GM21381 (cell line): ENCODE measurements around the gene ZFR2.
"Not testable (repeated sequence)": the region's sequence is repeated elsewhere in the genome, so short reads cannot be mapped to it uniquely, and the experiment has no call there.

Source experiments
- ATAC-seq: cut with Tn5 transposase; IDR thresholded peaks from one replicate; pipeline ENCODE4 v1.9.1; 2021; ENCODE audit warnings: mild to moderate bottlenecking, moderate library complexity; ENCODE audit not compliant: unreplicated experiment

The ZFR2 gene

GRCh38 chr19:3816566-3817218 is 52.1 kb downstream of the ZFR2 start:
- ATAC-seq, result no peak

GRCh38 chr19:3816148-3816547 is 52.7 kb downstream of the ZFR2 start:
- ATAC-seq, result not testable (repeated sequence)

GRCh38 chr19:3814648-3815047 is 54.2 kb downstream of the ZFR2 start:
- no peak for ATAC-seq

- ATAC-seq, result no peak
Observed at GRCh38 chr19:3813473-3814392, 55.1 kb downstream of the ZFR2 start.

GRCh38 chr19:3810708-3811355 is 58.0 kb downstream of the ZFR2 start:
- no peak for ATAC-seq

- ATAC-seq, result no peak
Observed at GRCh38 chr19:3809881-3810707, 58.7 kb downstream of the ZFR2 start.

GRCh38 chr19:3808420-3809143 is 60.3 kb downstream of the ZFR2 start:
- no peak for ATAC-seq

- ATAC-seq, result no peak
Observed at GRCh38 chr19:3807574-3808354, 61.1 kb downstream of the ZFR2 start.

GRCh38 chr19:3807131-3807480 is 61.7 kb downstream of the ZFR2 start:
- no peak for ATAC-seq

- no peak for ATAC-seq
Observed at GRCh38 chr19:3805859-3806258, 63.0 kb downstream of the ZFR2 start.

GRCh38 chr19:3804429-3804828 is 64.4 kb downstream of the ZFR2 start:
- no peak for ATAC-seq

GRCh38 chr19:3803986-3804385 is 64.9 kb downstream of the ZFR2 start:
- no peak for ATAC-seq

GRCh38 chr19:3803114-3803888 is 65.5 kb downstream of the ZFR2 start:
- no peak for ATAC-seq

GRCh38 chr19:3801412-3802096 is 67.3 kb downstream of the ZFR2 start:
- ATAC-seq, result no peak

- no peak for ATAC-seq
Observed at GRCh38 chr19:3800996-3801395, 67.8 kb downstream of the ZFR2 start.

GRCh38 chr19:3798137-3798536 is 70.7 kb downstream of the ZFR2 start:
- ATAC-seq, result no peak

GRCh38 chr19:3796358-3796757 is 72.5 kb downstream of the ZFR2 start:
- no peak for ATAC-seq

GRCh38 chr19:3793799-3794198 is 75.0 kb downstream of the ZFR2 start:
- no peak for ATAC-seq
